HCT116 (cell line): ENCODE results near the gene ROBO1. TPM values are rescaled to one million over a fixed set of nuclear protein-coding genes. Genes with fewer than 3 reads are reported as not detected.

ENCODE experiments used
- ATAC-seq: fragments of 200-7000 bp; cut with Tn5 transposase; 2 replicates; pipeline ENCODE4 v1.9.1; 2020; ENCODE audit warnings: mild to moderate bottlenecking, moderate library complexity
- BruUV-seq: library from RNA; stranded (reverse); fragments of 400-500 nt; replicated peaks from 2 replicates; lab custom pipeline; 2021; lab: Mats Ljungman, UMichigan
- CTCF ChIA-PET: fragments of 300-600 bp; sonication (Branson Sonifier 250); formaldehyde crosslinking; loops from one replicate; lab custom pipeline; 2021; ENCODE audit warnings: antibody characterized with exemption; lab: Charles Lee
- POLR2A ChIA-PET: fragments of 300-600, 350-600 bp; sonication (Branson Sonifier 250); formaldehyde crosslinking; loops from one replicate; lab custom pipeline; 2021; ENCODE audit warnings: antibody characterized with exemption; lab: Charles Lee
- RAD21 ChIA-PET, 2 experiments: fragments of 300-600 bp; sonication (Branson Sonifier 250); formaldehyde crosslinking; loops; one replicate each; lab custom pipeline; 2023; ENCODE audit warnings: low total read pairs in 2 of 2; ENCODE audit not compliant: uncharacterized antibody in 2 of 2, unreplicated experiment in 2 of 2, low non-redundant PET in 1 of 2; lab: Charles Lee
- DNase-seq: peaks from one replicate; pipeline ENCODE4 v3.0.0-alpha.2; 2010; ENCODE audit warnings: low read depth, low spot score
- H2AFZ ChIP-seq: fragments of 200-600 bp; shearing (Covaris generic), sonication (generic); 2 replicates; pipeline ENCODE4 v1.6.1; 2017; ENCODE audit warnings: low read depth, mixed run types, mixed read lengths, antibody characterized with exemption, low read length; ENCODE audit not compliant: poor library complexity, severe bottlenecking
- H3K27ac ChIP-seq: 2 replicates; pipeline ENCODE4 v1.5.1; 2012; ENCODE audit warnings: low read depth, low read length
- H3K27me3 ChIP-seq: fragments of 200-600 bp; sonication (generic); 2 replicates; pipeline ENCODE4 v1.6.1; 2016; ENCODE audit warnings: mixed run types, low read length, mixed read lengths; ENCODE audit not compliant: insufficient read depth
- H3K36me3 ChIP-seq, 2 experiments: fragments of 200-500 bp in 1 of 2; fragments of 200-600 bp in 1 of 2; sonication (Bioruptor generic) in 1 of 2; sonication (generic) in 1 of 2; 2 replicates each; pipeline versions ENCODE4 v1.5.1 to v1.6.1; 2014 to 2016; ENCODE audit warnings: low read length in 2 of 2, inconsistent platforms in 1 of 2, mixed read lengths in 1 of 2, mixed run types in 1 of 2; ENCODE audit not compliant: insufficient read depth in 2 of 2, control insufficient read depth in 1 of 2
- H3K4me1 ChIP-seq, 2 experiments: fragments of 200-600 bp in 1 of 2; sonication (generic) in 1 of 2; 2 replicates each; pipeline versions ENCODE4 v1.5.1 to v1.6.1; 2012 to 2017; ENCODE audit warnings: low read length in 2 of 2, inconsistent platforms in 1 of 2, mild to moderate bottlenecking in 1 of 2, mixed read lengths in 1 of 2, mixed run types in 1 of 2, moderate library complexity in 1 of 2; ENCODE audit not compliant: insufficient read depth in 2 of 2, control insufficient read depth in 1 of 2
- H3K4me2 ChIP-seq: fragments of 200-600 bp; sonication (generic); 2 replicates; pipeline ENCODE4 v1.6.1; 2017; ENCODE audit warnings: mixed run types, low read length, mixed read lengths
- H3K4me3 ChIP-seq, 2 experiments: fragments of 200-600 bp in 1 of 2; sonication (generic) in 1 of 2; replicated peaks in 1 of 2; 2 replicates each; pipeline ENCODE4 v1.5.1; 2011 to 2016; ENCODE audit warnings: low read length in 2 of 2, control low read depth in 1 of 2, low read depth in 1 of 2, mild to moderate bottlenecking in 1 of 2, mixed read lengths in 1 of 2, mixed run types in 1 of 2
- H3K79me2 ChIP-seq: fragments of 200-600 bp; sonication (generic); 2 replicates; pipeline ENCODE4 v1.6.1; 2017; ENCODE audit warnings: mild to moderate bottlenecking, mixed run types, low read length, moderate library complexity, mixed read lengths; ENCODE audit not compliant: insufficient read depth
- H3K9ac ChIP-seq: fragments of 200-600 bp; sonication (generic); 2 replicates; pipeline ENCODE4 v1.6.1; 2016; ENCODE audit warnings: low read length, mixed read lengths
- H3K9me2 ChIP-seq: fragments of 200-600 bp; sonication (generic), shearing (Covaris generic); 2 replicates; pipeline ENCODE4 v1.6.1; 2017; ENCODE audit warnings: mixed run types, mild to moderate bottlenecking, moderate library complexity; ENCODE audit not compliant: insufficient read depth
- H3K9me3 ChIP-seq, 2 experiments: fragments of 200-500 bp in 1 of 2; fragments of 200-600 bp in 1 of 2; sonication (Bioruptor generic) in 1 of 2; sonication (generic) in 1 of 2; 2 replicates each; pipeline ENCODE4 v1.6.1; 2014 to 2017; ENCODE audit warnings: low read length in 2 of 2, mixed read lengths in 2 of 2, inconsistent platforms in 1 of 2, low read depth in 1 of 2, mild to moderate bottlenecking in 1 of 2, mixed run types in 1 of 2, moderate library complexity in 1 of 2; ENCODE audit not compliant: control insufficient read depth in 1 of 2, insufficient read depth in 1 of 2
- H4K20me1 ChIP-seq: fragments of 200-600 bp; sonication (generic), shearing (Covaris generic); 2 replicates; pipeline ENCODE4 v1.6.1; 2017; ENCODE audit warnings: mixed run types, mild to moderate bottlenecking, moderate library complexity; ENCODE audit not compliant: insufficient read depth
- CEBPB ChIP-seq: IDR thresholded peaks from 2 replicates; pipeline ENCODE4 v1.6.1; 2012; ENCODE audit warnings: low read depth
- EZH2phosphoT487 ChIP-seq: fragments of 200-600 bp; IDR thresholded peaks from 2 replicates; pipeline ENCODE4 v1.6.1; 2018; ENCODE audit warnings: antibody characterized with exemption, borderline replicate concordance
- JUND ChIP-seq: IDR thresholded peaks from 2 replicates; pipeline ENCODE4 v1.6.1; 2012
- POLR2A ChIP-seq: IDR thresholded peaks from 2 replicates; pipeline ENCODE4 v1.7.0; 2011; ENCODE audit warnings: borderline replicate concordance; ENCODE audit not compliant: insufficient read depth, insufficient read length; ENCODE audit errors: extremely low read depth
- POLR2AphosphoS5 ChIP-seq: IDR thresholded peaks from 2 replicates; pipeline ENCODE4 v1.6.1; 2011; ENCODE audit warnings: mild to moderate bottlenecking, low read depth, low read length, moderate library complexity
- SP1 ChIP-seq: IDR thresholded peaks from 2 replicates; pipeline ENCODE4 v1.6.1; 2012; ENCODE audit warnings: low read depth
- TCF7L2 ChIP-seq: IDR thresholded peaks from 2 replicates; pipeline ENCODE4 v1.7.0; 2011; ENCODE audit warnings: borderline replicate concordance, inconsistent platforms; ENCODE audit not compliant: insufficient read depth, insufficient read length; ENCODE audit errors: extremely low read depth
- YY1 ChIP-seq: IDR thresholded peaks from 2 replicates; pipeline ENCODE4 v1.6.1; 2011; ENCODE audit warnings: low read length, low read depth, moderate library complexity, mild to moderate bottlenecking; ENCODE audit not compliant: insufficient replicate concordance; ENCODE audit errors: extremely low read depth
- ZFX ChIP-seq: fragments of 450-650 bp; IDR thresholded peaks from 2 replicates; pipeline ENCODE4 v1.6.1; 2017
- intact Hi-C: fragments of 100-400 bp; cut with micrococcal nuclease; formaldehyde crosslinking; loops from 2 replicates; pipeline ENCODE4 v1.10.0; 2022
- total RNA-seq: library from RNA; stranded (reverse); gene quantifications from one replicate; pipeline ENCODE4 v1.2.1, GENCODE V29; 2021; ENCODE audit not compliant: unreplicated experiment
- TF ChIP-seq, protein P1 (sequence below), 3 experiments: fragments of 200-600 bp in 1 of 3; sonication (generic) in 1 of 3; IDR thresholded peaks in 2 of 3; conservative IDR thresholded peaks in 1 of 3; 2 replicates each; pipeline ENCODE4 v1.5.1; 2012 to 2017; ENCODE audit warnings: low read depth in 2 of 3, low read length in 2 of 3, antibody characterized with exemption in 1 of 3, borderline replicate concordance in 1 of 3, control low read depth in 1 of 3, mild to moderate bottlenecking in 1 of 3, mixed read lengths in 1 of 3, mixed run types in 1 of 3, moderate library complexity in 1 of 3; ENCODE audit not compliant: insufficient read depth in 1 of 3
- TF ChIP-seq, protein P2 (sequence below): IDR thresholded peaks from 2 replicates; pipeline ENCODE4 v1.6.1; 2012; ENCODE audit warnings: low read depth

The ROBO1 gene
- total RNA-seq, 1 experiment from 2014 or later: 0.27 TPM

DNA sequence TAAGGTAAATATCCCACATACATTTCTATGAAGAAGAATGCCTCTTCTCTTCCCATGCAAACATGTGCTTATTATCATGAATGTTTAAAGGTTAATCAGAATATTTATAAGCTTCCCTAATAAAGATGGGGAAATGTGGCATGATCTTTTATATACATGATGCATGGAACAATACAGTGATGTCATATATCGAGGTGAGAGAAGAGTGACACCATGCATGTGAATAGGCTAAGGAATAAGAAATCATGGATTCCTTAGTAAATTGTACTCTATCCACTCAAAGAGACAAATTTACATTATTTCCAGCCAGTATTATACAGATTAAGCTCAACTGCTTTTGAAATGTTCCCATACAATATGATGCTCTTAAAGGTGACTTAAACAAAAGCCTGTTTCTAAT is 1035.3 kb downstream of the ROBO1 start:
- CTCF ChIA-PET: no interaction called here
- no TSS peak for BruUV-seq
- no peaks in the 10 kb centered on the region for H4K20me1 ChIP-seq
- no peak overlapping the region for H2AFZ ChIP-seq
- H3K9me3 ChIP-seq: peaks cover 7 to 14% of the 10 kb centered on the region in 2 experiments; a peak in 2 of 4 replicates
- no peak overlapping the region for H3K4me3 ChIP-seq
- POLR2A ChIA-PET: no interaction called here
- RAD21 ChIA-PET: no interaction called here
- no peak overlapping the region for H3K27ac ChIP-seq
- no peaks in the 10 kb centered on the region for H3K79me2 ChIP-seq
- H3K4me1 ChIP-seq: no peaks in the 10 kb centered on the region
- intact Hi-C loops: no loop called here
- no peak for ATAC-seq
- no peak overlapping the region for H3K4me2 ChIP-seq
- H3K36me3 ChIP-seq: no peaks in the 10 kb centered on the region
- no peak for DNase-seq
- no peaks in the 10 kb centered on the region for H3K9me2 ChIP-seq
- no peak overlapping the region for H3K9ac ChIP-seq
- no peaks in the 10 kb centered on the region for H3K27me3 ChIP-seq
- TF ChIP-seq YY1: no peak
- no peak for TF ChIP-seq POLR2AphosphoS5
- TF ChIP-seq, all 23 proteins: peak for 0

DNA sequence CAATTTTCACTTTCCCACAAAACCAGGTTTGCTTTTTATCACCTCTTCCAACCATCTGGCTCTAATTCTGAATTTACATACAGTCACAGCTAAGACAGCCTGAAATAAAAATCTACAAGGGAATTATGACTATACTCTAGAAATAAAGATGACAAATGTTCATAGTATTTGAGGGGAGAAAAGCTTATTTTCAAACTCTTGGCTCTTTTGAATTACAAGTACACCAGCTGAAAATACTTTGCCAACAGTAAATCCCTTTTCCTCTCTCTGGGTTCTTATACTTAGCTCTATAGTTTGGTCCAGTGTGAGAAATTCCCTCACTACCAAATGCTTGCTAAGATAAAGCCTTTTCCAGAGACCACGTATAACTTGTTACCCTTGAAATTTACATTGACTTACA is 1037.9 kb downstream of the ROBO1 start:
- H3K4me3 ChIP-seq: no peak overlapping the region
- no peaks in the 10 kb centered on the region for H3K4me1 ChIP-seq
- intact Hi-C loops: no loop called here
- H3K9ac ChIP-seq: no peak overlapping the region
- no peaks in the 10 kb centered on the region for H3K27me3 ChIP-seq
- no peaks in the 10 kb centered on the region for H3K9me2 ChIP-seq
- no peak overlapping the region for H3K4me2 ChIP-seq
- ChIA-PET POLR2A (no interaction called here), CTCF (no interaction called here), RAD21 (no interaction called here)
- H4K20me1 ChIP-seq: no peaks in the 10 kb centered on the region
- TF ChIP-seq POLR2A (no peak), JUND (no peak), POLR2AphosphoS5 (no peak), CEBPB (no peak), EZH2phosphoT487 (no peak), SP1 (no peak), YY1 (no peak), ZFX (no peak), TCF7L2 (no peak)
- TF ChIP-seq, protein P1, sequence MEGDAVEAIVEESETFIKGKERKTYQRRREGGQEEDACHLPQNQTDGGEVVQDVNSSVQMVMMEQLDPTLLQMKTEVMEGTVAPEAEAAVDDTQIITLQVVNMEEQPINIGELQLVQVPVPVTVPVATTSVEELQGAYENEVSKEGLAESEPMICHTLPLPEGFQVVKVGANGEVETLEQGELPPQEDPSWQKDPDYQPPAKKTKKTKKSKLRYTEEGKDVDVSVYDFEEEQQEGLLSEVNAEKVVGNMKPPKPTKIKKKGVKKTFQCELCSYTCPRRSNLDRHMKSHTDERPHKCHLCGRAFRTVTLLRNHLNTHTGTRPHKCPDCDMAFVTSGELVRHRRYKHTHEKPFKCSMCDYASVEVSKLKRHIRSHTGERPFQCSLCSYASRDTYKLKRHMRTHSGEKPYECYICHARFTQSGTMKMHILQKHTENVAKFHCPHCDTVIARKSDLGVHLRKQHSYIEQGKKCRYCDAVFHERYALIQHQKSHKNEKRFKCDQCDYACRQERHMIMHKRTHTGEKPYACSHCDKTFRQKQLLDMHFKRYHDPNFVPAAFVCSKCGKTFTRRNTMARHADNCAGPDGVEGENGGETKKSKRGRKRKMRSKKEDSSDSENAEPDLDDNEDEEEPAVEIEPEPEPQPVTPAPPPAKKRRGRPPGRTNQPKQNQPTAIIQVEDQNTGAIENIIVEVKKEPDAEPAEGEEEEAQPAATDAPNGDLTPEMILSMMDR (IDR thresholded peaks at IDR 0.05 in 2 of 3, conservative IDR thresholded peaks at IDR 0.05 in 1 of 3; ENCODE audit: borderline replicate concordance in 1 of 3, insufficient read depth in 1 of 3, low read depth in 2 of 3, low read length in 2 of 3): no peak
- TF ChIP-seq, protein P2, sequence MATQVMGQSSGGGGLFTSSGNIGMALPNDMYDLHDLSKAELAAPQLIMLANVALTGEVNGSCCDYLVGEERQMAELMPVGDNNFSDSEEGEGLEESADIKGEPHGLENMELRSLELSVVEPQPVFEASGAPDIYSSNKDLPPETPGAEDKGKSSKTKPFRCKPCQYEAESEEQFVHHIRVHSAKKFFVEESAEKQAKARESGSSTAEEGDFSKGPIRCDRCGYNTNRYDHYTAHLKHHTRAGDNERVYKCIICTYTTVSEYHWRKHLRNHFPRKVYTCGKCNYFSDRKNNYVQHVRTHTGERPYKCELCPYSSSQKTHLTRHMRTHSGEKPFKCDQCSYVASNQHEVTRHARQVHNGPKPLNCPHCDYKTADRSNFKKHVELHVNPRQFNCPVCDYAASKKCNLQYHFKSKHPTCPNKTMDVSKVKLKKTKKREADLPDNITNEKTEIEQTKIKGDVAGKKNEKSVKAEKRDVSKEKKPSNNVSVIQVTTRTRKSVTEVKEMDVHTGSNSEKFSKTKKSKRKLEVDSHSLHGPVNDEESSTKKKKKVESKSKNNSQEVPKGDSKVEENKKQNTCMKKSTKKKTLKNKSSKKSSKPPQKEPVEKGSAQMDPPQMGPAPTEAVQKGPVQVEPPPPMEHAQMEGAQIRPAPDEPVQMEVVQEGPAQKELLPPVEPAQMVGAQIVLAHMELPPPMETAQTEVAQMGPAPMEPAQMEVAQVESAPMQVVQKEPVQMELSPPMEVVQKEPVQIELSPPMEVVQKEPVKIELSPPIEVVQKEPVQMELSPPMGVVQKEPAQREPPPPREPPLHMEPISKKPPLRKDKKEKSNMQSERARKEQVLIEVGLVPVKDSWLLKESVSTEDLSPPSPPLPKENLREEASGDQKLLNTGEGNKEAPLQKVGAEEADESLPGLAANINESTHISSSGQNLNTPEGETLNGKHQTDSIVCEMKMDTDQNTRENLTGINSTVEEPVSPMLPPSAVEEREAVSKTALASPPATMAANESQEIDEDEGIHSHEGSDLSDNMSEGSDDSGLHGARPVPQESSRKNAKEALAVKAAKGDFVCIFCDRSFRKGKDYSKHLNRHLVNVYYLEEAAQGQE: no peak
- no peaks in the 10 kb centered on the region for H3K36me3 ChIP-seq
- H3K27ac ChIP-seq: no peak overlapping the region
- peaks cover 3 to 17% of the 10 kb centered on the region in 2 experiments; a peak in 1 of 4 replicates for H3K9me3 ChIP-seq
- H2AFZ ChIP-seq: no peak overlapping the region
- BruUV-seq: no TSS peak
- DNase-seq: no peak
- H3K79me2 ChIP-seq: no peaks in the 10 kb centered on the region
- no peak for ATAC-seq
